ENCODE data around the gene ATP2B1. TPM values are rescaled to one million over a fixed set of nuclear protein-coding genes. Genes with fewer than 3 reads are reported as not detected.

The ATP2B1 gene
- total and polyA plus RNA-seq, 2 of the 13 experiments (the other 11 are each of a cell fraction or from before 2014, with no cell fraction given) = 12.1 to 60.2 TPM

DNA sequence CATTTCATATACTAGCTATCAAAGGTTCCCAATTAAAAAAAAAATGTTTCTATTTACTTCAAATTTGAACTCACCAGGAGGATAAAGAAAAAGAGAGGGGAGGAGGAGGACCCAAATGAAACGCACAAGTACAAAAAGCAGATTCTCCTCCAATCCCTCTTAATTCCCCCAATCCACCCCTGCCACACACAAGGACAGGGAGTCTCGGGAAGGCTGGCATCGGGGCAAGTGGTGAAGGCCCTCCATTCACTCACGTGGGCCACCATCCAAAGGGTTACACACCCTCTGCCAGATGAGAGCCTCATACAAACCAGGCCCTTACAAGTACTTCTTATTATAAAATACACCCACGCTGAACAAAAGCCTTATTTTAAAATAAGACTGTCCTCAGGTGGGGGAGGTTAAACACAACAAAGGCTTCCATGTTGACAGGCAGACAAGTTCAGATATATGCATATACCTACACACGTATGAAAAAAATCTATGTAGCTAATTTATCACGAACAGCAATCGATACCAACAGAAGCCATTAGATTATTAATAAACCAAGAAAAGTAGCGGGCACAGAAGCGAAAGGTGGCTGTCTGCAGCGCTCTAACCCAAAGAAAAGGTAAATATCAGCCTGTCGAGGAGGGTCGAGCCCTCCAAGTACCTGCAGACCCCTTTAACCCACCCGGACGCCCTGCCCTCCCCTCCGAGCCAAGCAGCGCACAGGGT, 1.5 kb downstream of the ATP2B1 start (continued):
- no peak for TF ChIP-seq MTA1 (CRISPR knock-in tag; IDR thresholded peaks at IDR 0.05; ENCODE audit: borderline replicate concordance)
- 0 out of 2 replicates have a peak, but pooled peaks have one; percentile 51 for TF ChIP-seq ZNF510 (CRISPR knock-in tag; IDR thresholded peaks at IDR 0.05; ENCODE audit: low read depth)
- TF ChIP-seq RORA (CRISPR knock-in tag; IDR thresholded peaks at IDR 0.05) = no peak
- TF ChIP-seq ZFYVE20 (CRISPR knock-in tag; IDR thresholded peaks at IDR 0.05; ENCODE audit: borderline replicate concordance, low read depth) = no peak
- TF ChIP-seq, protein P1, sequence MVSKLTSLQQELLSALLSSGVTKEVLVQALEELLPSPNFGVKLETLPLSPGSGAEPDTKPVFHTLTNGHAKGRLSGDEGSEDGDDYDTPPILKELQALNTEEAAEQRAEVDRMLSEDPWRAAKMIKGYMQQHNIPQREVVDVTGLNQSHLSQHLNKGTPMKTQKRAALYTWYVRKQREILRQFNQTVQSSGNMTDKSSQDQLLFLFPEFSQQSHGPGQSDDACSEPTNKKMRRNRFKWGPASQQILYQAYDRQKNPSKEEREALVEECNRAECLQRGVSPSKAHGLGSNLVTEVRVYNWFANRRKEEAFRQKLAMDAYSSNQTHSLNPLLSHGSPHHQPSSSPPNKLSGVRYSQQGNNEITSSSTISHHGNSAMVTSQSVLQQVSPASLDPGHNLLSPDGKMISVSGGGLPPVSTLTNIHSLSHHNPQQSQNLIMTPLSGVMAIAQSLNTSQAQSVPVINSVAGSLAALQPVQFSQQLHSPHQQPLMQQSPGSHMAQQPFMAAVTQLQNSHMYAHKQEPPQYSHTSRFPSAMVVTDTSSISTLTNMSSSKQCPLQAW (CRISPR knock-in tag; IDR thresholded peaks at IDR 0.05) = no peak
- TF ChIP-seq ZNF256 (CRISPR knock-in tag; conservative IDR thresholded peaks at IDR 0.05) = no peak
- TF ChIP-seq ZNF652 (CRISPR knock-in tag; IDR thresholded peaks at IDR 0.05; ENCODE audit: borderline replicate concordance, low read depth) = no peak
- TF ChIP-seq, protein P2, sequence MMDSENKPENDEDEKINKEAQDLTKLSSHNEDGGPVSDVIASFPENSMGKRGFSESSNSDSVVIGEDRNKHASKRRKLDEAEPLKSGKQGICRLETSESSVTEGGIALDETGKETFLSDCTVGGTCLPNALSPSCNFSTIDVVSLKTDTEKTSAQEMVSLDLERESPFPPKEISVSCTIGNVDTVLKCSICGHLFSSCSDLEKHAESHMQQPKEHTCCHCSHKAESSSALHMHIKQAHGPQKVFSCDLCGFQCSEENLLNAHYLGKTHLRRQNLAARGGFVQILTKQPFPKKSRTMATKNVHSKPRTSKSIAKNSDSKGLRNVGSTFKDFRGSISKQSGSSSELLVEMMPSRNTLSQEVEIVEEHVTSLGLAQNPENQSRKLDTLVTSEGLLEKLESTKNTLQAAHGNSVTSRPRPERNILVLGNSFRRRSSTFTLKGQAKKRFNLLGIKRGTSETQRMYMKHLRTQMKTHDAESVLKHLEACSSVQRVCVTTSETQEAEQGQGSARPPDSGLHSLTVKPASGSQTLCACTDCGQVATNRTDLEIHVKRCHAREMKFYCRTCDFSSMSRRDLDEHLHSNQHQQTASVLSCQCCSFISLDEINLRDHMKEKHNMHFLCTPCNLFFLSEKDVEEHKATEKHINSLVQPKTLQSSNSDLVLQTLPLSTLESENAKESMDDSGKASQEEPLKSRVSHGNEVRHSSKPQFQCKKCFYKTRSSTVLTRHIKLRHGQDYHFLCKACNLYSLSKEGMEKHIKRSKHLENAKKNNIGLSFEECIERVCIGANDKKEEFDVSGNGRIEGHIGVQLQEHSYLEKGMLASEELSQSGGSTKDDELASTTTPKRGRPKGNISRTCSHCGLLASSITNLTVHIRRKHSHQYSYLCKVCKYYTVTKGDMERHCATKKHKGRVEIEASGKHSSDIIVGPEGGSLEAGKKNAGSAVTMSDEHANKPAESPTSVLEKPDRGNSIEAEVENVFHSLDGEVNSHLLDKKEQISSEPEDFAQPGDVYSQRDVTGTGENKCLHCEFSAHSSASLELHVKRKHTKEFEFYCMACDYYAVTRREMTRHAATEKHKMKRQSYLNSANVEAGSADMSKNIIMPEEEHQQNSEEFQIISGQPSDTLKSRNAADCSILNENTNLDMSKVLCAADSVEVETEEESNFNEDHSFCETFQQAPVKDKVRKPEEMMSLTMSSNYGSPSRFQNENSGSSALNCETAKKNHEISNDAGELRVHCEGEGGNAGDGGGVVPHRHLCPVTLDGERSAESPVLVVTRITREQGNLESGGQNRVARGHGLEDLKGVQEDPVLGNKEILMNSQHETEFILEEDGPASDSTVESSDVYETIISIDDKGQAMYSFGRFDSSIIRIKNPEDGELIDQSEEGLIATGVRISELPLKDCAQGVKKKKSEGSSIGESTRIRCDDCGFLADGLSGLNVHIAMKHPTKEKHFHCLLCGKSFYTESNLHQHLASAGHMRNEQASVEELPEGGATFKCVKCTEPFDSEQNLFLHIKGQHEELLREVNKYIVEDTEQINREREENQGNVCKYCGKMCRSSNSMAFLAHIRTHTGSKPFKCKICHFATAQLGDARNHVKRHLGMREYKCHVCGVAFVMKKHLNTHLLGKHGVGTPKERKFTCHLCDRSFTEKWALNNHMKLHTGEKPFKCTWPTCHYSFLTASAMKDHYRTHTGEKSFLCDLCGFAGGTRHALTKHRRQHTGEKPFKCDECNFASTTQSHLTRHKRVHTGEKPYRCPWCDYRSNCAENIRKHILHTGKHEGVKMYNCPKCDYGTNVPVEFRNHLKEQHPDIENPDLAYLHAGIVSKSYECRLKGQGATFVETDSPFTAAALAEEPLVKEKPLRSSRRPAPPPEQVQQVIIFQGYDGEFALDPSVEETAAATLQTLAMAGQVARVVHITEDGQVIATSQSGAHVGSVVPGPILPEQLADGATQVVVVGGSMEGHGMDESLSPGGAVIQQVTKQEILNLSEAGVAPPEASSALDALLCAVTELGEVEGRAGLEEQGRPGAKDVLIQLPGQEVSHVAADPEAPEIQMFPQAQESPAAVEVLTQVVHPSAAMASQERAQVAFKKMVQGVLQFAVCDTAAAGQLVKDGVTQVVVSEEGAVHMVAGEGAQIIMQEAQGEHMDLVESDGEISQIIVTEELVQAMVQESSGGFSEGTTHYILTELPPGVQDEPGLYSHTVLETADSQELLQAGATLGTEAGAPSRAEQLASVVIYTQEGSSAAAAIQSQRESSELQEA (CRISPR knock-in tag; IDR thresholded peaks at IDR 0.05; ENCODE audit: not compliant biosample characterization) = no peak
- TF ChIP-seq, protein P3, sequence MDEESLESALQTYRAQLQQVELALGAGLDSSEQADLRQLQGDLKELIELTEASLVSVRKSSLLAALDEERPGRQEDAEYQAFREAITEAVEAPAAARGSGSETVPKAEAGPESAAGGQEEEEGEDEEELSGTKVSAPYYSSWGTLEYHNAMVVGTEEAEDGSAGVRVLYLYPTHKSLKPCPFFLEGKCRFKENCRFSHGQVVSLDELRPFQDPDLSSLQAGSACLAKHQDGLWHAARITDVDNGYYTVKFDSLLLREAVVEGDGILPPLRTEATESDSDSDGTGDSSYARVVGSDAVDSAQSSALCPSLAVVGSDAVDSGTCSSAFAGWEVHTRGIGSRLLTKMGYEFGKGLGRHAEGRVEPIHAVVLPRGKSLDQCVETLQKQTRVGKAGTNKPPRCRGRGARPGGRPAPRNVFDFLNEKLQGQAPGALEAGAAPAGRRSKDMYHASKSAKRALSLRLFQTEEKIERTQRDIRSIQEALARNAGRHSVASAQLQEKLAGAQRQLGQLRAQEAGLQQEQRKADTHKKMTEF (CRISPR knock-in tag; IDR thresholded peaks at IDR 0.05) = 0 out of 2 replicates have a peak, but pooled peaks have one; percentile 7
- TF ChIP-seq NFKB2 (CRISPR knock-in tag; IDR thresholded peaks at IDR 0.05; ENCODE audit: borderline replicate concordance) = 0 out of 2 replicates have a peak, but pooled peaks have one; percentile 39
- no peak for TF ChIP-seq ZNF432 (CRISPR knock-in tag; IDR thresholded peaks at IDR 0.05; ENCODE audit: borderline replicate concordance)
- no peak for TF ChIP-seq ZNF343 (CRISPR knock-in tag; IDR thresholded peaks at IDR 0.05)
- TF ChIP-seq, protein P4, sequence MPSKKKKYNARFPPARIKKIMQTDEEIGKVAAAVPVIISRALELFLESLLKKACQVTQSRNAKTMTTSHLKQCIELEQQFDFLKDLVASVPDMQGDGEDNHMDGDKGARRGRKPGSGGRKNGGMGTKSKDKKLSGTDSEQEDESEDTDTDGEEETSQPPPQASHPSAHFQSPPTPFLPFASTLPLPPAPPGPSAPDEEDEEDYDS (CRISPR knock-in tag; IDR thresholded peaks at IDR 0.05) = no peak
- TF ChIP-seq MEIS1 (CRISPR knock-in tag; IDR thresholded peaks at IDR 0.05; ENCODE audit: borderline replicate concordance) = 0 out of 2 replicates have a peak, but pooled peaks have one; percentile 22
- TF ChIP-seq NR3C1 (CRISPR knock-in tag; IDR thresholded peaks at IDR 0.05) = no peak
- no peak for TF ChIP-seq ZNF563 (CRISPR knock-in tag; IDR thresholded peaks at IDR 0.05)
- no peak for TF ChIP-seq TOE1 (CRISPR knock-in tag; IDR thresholded peaks at IDR 0.05)
- TF ChIP-seq ZNF12 (CRISPR knock-in tag; IDR thresholded peaks at IDR 0.05) = no peak
